Esophagus muscularis mucosa (tissue), 4 donors: Measurements from ENCODE around the gene TBCE.

ENCODE experiments used
- EP300 ChIP-seq: sonication (generic); formaldehyde crosslinking; IDR thresholded peaks from one replicate; pipeline ENCODE4 v1.6.1; 2017; ENCODE audit warnings: antibody characterized with exemption
- POLR2A ChIP-seq: fragments of 450-650 bp; IDR thresholded peaks from one replicate; pipeline ENCODE4 v1.6.1; 2017; ENCODE audit warnings: antibody characterized with exemption, moderate library complexity, mild to moderate bottlenecking, low read depth
- POLR2AphosphoS5 ChIP-seq, 2 donors: sonication (generic); formaldehyde crosslinking; IDR thresholded peaks; one replicate each; pipeline ENCODE4 v1.6.1; 2017; ENCODE audit warnings: antibody characterized with exemption in 2 of 2
- TF ChIP-seq, protein P1 (sequence below), 3 experiments: fragments of 200-600 bp in 2 of 3; fragments of 450-650 bp in 1 of 3; sonication (generic) in 2 of 3; IDR thresholded peaks; one replicate each; pipeline ENCODE4 v1.5.1; 2017 to 2019; ENCODE audit warnings: antibody characterized with exemption in 3 of 3, mild to moderate bottlenecking in 2 of 3, moderate library complexity in 1 of 3

DNA sequence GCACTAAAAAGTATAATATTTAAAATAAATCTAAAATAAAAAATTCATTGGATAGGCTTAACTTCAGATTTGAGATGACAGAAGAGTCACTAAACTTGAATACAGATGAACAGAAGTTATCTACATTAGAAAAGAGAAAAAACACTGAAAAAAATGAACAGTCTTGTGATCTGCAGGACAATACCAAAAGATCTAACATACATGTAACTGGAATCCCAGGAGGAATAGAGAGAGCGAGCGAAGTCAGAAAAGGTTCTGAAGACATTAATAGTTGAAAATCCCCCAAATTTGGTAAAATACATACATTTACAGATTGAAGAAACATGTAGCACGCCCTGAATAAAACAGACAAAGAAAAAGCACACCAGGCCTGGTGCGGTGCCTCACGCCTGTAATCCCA is 115.9 kb downstream of the TBCE start:
- TF ChIP-seq, protein P1, sequence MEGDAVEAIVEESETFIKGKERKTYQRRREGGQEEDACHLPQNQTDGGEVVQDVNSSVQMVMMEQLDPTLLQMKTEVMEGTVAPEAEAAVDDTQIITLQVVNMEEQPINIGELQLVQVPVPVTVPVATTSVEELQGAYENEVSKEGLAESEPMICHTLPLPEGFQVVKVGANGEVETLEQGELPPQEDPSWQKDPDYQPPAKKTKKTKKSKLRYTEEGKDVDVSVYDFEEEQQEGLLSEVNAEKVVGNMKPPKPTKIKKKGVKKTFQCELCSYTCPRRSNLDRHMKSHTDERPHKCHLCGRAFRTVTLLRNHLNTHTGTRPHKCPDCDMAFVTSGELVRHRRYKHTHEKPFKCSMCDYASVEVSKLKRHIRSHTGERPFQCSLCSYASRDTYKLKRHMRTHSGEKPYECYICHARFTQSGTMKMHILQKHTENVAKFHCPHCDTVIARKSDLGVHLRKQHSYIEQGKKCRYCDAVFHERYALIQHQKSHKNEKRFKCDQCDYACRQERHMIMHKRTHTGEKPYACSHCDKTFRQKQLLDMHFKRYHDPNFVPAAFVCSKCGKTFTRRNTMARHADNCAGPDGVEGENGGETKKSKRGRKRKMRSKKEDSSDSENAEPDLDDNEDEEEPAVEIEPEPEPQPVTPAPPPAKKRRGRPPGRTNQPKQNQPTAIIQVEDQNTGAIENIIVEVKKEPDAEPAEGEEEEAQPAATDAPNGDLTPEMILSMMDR (IDR thresholded peaks at IDR 0.05) = no peak
- no peak for TF ChIP-seq EP300
- TF ChIP-seq POLR2A = no peak
- TF ChIP-seq POLR2AphosphoS5 (IDR thresholded peaks at IDR 0.05) = no peak
